Parathyroid adenoma (tissue), 2 donors: ENCODE results near the gene CACNA1B.

ENCODE experiments used
- H2AFZ ChIP-seq: fragments of 300-600 bp; sonication (generic); one replicate; pipeline ENCODE4 v1.7.0; 2017; ENCODE audit warnings: antibody characterized with exemption, mild to moderate bottlenecking
- H3K27ac ChIP-seq: fragments of 300-600 bp; sonication (generic); one replicate; pipeline ENCODE4 v1.7.0; 2017
- H3K27me3 ChIP-seq: fragments of 300-600 bp; sonication (generic); one replicate; pipeline ENCODE4 v1.7.0; 2017; ENCODE audit warnings: low read length; ENCODE audit not compliant: control insufficient read depth, insufficient read depth
- H3K36me3 ChIP-seq: fragments of 300-600 bp; sonication (generic); one replicate; pipeline ENCODE4 v1.7.0; 2017; ENCODE audit warnings: low read length; ENCODE audit not compliant: control insufficient read depth, insufficient read depth
- H3K4me1 ChIP-seq: fragments of 300-600 bp; sonication (generic); one replicate; pipeline ENCODE4 v1.7.0; 2017; ENCODE audit warnings: control low read depth
- H3K4me2 ChIP-seq: fragments of 300-600 bp; sonication (generic); one replicate; pipeline ENCODE4 v1.7.0; 2017; ENCODE audit warnings: low read length
- H3K4me3 ChIP-seq: fragments of 300-600 bp; sonication (generic); one replicate; pipeline ENCODE4 v1.7.0; 2017; ENCODE audit warnings: low read depth, low read length
- H3K79me2 ChIP-seq: fragments of 300-600 bp; sonication (generic); one replicate; pipeline ENCODE4 v1.7.0; 2017; ENCODE audit warnings: control low read depth
- H3K9ac ChIP-seq: fragments of 300-600 bp; sonication (generic); one replicate; pipeline ENCODE4 v1.7.0; 2017; ENCODE audit warnings: mild to moderate bottlenecking
- H3K9me3 ChIP-seq: fragments of 300-600 bp; sonication (generic); one replicate; pipeline ENCODE4 v1.7.0; 2017; ENCODE audit warnings: low read length; ENCODE audit not compliant: control insufficient read depth
- TF ChIP-seq, protein P1 (sequence below): fragments of 300-600 bp; sonication (generic); IDR thresholded peaks from one replicate; pipeline ENCODE4 v1.7.0; 2017; ENCODE audit warnings: antibody characterized with exemption, mild to moderate bottlenecking
- donor health status: primary hyperparathyroidism.

CACNA1B gene

DNA sequence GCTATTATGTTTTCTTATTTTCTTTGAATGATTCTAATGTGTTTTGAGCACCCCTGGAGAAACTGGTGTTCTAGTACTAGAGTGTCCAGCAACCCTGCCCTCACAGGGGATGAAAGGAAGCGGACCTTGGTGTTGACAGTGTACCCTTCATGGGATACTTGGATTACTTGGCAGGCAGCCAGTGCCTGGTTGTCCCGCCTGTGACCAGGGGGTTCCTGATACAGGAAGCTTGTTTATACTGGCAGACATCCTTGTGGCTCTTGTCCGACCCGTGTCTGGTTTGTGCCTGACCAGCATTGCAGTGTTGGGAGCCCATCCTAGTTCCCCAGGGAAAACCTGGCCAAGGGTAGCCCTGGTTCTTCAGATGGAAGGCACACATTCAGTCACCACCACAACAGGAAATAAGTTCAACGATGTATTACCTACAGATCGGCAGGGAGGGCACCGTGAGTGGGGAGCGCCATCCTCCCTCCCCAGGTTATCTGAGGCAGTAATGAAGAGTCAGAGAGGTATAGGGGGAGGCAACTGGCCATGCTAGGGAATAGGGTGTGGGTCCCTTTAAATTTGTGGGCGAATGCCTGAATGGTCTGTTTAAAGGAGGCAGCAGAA is 47.3 kb downstream of the CACNA1B start:
- H3K9me3 ChIP-seq: no peaks in the 10 kb centered on the region
- no peak overlapping the region for H3K4me2 ChIP-seq
- H3K4me1 ChIP-seq: no peaks in the 10 kb centered on the region
- H3K4me3 ChIP-seq: no peak overlapping the region
- TF ChIP-seq, protein P1, sequence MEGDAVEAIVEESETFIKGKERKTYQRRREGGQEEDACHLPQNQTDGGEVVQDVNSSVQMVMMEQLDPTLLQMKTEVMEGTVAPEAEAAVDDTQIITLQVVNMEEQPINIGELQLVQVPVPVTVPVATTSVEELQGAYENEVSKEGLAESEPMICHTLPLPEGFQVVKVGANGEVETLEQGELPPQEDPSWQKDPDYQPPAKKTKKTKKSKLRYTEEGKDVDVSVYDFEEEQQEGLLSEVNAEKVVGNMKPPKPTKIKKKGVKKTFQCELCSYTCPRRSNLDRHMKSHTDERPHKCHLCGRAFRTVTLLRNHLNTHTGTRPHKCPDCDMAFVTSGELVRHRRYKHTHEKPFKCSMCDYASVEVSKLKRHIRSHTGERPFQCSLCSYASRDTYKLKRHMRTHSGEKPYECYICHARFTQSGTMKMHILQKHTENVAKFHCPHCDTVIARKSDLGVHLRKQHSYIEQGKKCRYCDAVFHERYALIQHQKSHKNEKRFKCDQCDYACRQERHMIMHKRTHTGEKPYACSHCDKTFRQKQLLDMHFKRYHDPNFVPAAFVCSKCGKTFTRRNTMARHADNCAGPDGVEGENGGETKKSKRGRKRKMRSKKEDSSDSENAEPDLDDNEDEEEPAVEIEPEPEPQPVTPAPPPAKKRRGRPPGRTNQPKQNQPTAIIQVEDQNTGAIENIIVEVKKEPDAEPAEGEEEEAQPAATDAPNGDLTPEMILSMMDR: no peak
- H3K79me2 ChIP-seq: no peaks in the 10 kb centered on the region
- H3K9ac ChIP-seq: no peak overlapping the region
- H3K36me3 ChIP-seq: no peaks in the 10 kb centered on the region
- H2AFZ ChIP-seq: no peak overlapping the region
- no peaks in the 10 kb centered on the region for H3K27me3 ChIP-seq
- no peak overlapping the region for H3K27ac ChIP-seq

DNA sequence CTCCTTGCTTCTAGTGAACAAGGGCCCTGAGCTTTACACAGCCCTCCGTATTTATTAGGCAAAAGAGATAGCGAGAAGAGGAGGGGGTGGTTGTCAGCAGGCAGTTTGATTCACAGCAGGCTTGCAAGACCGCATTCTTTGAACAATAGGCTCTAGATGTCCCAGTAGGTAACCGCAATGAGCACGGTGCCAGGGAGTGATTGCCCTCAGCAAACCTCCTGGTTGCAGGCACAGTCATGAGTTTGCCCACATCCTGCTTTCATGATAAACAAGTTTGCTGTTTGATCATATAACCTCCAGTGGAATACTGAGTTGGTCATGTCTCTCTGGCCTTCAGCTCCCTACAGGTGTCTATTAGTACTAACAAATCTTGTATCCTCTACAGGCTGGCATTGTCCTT is 66.1 kb downstream of the CACNA1B start:
- H3K4me2 ChIP-seq: no peak overlapping the region
- H3K36me3 ChIP-seq: no peaks in the 10 kb centered on the region
- H3K27me3 ChIP-seq: no peaks in the 10 kb centered on the region
- no peaks in the 10 kb centered on the region for H3K4me1 ChIP-seq
- H3K9me3 ChIP-seq: no peaks in the 10 kb centered on the region
- no peaks in the 10 kb centered on the region for H3K79me2 ChIP-seq
- no peak overlapping the region for H3K4me3 ChIP-seq
- TF ChIP-seq, protein P1: no peak
- H3K27ac ChIP-seq: no peak overlapping the region
- H2AFZ ChIP-seq: no peak overlapping the region
- no peak overlapping the region for H3K9ac ChIP-seq

DNA sequence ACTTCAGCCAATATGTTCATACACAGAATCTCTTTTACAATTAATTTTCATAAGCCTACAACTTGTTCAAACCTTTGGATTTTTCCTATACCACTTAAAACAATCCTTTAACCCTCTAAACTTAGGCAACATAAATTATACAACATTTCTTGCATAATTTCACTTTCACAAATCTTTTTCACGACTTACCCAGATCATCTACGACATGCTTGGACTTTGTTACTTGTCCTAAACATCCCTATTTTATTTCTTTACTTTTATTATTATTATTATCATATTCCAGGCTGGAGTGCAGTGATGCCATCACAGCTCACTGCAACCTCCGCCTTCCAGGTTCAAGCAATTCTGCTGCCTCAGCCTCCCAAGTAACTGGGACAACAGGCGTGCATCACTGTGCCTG is 68.0 kb downstream of the CACNA1B start:
- H3K36me3 ChIP-seq: no peaks in the 10 kb centered on the region
- no peak overlapping the region for H3K4me3 ChIP-seq
- no peak overlapping the region for H3K4me2 ChIP-seq
- H3K9ac ChIP-seq: no peak overlapping the region
- H3K4me1 ChIP-seq: no peaks in the 10 kb centered on the region
- no peaks in the 10 kb centered on the region for H3K79me2 ChIP-seq
- H2AFZ ChIP-seq: no peak overlapping the region
- H3K27me3 ChIP-seq: no peaks in the 10 kb centered on the region
- TF ChIP-seq, protein P1: no peak
- H3K9me3 ChIP-seq: no peaks in the 10 kb centered on the region
- H3K27ac ChIP-seq: no peak overlapping the region

DNA sequence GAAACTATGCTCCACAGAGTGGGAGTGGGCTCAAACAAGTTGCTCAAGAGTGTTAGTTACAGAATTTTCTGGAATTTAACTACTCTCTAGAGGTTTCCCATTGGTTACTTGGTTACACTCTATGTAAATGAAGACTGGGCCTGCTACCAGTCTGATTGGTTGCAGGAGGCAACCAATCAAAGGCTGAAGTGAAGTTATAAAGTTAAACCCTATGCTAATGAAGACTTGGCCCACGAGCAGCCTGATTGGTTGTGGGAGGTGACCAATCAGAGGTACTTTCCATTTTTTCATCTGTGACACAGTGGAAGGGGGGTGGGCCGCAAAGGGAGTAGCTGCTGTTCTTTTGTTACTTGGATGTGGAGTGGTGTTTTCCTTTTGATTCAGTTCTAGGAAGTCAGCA is 69.4 kb downstream of the CACNA1B start:
- TF ChIP-seq, protein P1: no peak
- Histone ChIP-seq H2AFZ (no peak overlapping the region), H3K27ac (no peak overlapping the region)

DNA sequence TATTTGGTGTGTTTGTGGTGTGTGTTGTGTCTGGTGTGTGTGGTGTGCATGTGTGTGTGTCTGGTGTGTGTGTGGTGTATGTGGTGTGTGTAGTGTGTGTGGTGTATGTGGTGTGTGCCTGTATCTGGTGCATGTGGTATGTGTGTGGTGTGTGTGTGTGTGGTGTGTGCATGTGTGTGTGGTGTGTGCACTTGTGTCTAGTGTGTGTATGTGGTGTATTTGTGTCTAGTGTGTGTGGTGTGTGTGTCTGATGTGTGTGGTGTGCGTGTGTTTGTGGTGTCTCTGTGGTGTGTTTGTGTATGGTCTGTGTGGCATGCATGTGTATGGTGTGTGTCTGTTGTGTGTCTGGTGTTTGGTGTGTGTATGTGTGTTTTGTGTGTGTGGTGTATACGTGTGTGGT is 71.1 kb downstream of the CACNA1B start:
- TF ChIP-seq, protein P1: no peak

More for the DNA sequence above, 69.4 kb downstream of the CACNA1B start:
- Histone ChIP-seq H3K27me3 (no peaks in the 10 kb centered on the region), H3K4me1 (no peaks in the 10 kb centered on the region), H3K4me3 (no peak overlapping the region), H3K4me2 (no peak overlapping the region), H3K79me2 (no peaks in the 10 kb centered on the region), H3K9me3 (no peaks in the 10 kb centered on the region), H3K36me3 (no peaks in the 10 kb centered on the region), H3K9ac (no peak overlapping the region)

More for the DNA sequence above, 71.1 kb downstream of the CACNA1B start:
- Histone ChIP-seq H3K4me3 (no peak overlapping the region), H3K79me2 (no peaks in the 10 kb centered on the region), H3K4me2 (no peak overlapping the region), H3K36me3 (no peaks in the 10 kb centered on the region), H3K27me3 (no peaks in the 10 kb centered on the region), H2AFZ (no peak overlapping the region), H3K9me3 (no peaks in the 10 kb centered on the region), H3K9ac (no peak overlapping the region), H3K4me1 (no peaks in the 10 kb centered on the region), H3K27ac (no peak overlapping the region)
